HT1080 (cell line): ENCODE measurements around the gene C1QTNF1. TPM values are rescaled to one million over a fixed set of nuclear protein-coding genes. Genes with fewer than 3 reads are reported as not detected.
"Not testable (repeated sequence)": the region's sequence is repeated elsewhere in the genome, so short reads cannot be mapped to it uniquely, and the experiment has no call there.

ENCODE experiments used
- DNase-seq: peaks from one replicate; pipeline ENCODE4 v3.0.0-alpha.2; 2015; ENCODE audit warnings: low read depth
- total RNA-seq: library from RNA; depleted of rRNA; stranded (reverse); fragments of >200 nt; shearing (Covaris generic); gene quantifications from 2 replicates; pipeline ENCODE4 v1.2.3, GENCODE V29; 2014

Gene C1QTNF1
- total RNA-seq, 1 experiment from 2014 or later: 0.45 TPM

DNA sequence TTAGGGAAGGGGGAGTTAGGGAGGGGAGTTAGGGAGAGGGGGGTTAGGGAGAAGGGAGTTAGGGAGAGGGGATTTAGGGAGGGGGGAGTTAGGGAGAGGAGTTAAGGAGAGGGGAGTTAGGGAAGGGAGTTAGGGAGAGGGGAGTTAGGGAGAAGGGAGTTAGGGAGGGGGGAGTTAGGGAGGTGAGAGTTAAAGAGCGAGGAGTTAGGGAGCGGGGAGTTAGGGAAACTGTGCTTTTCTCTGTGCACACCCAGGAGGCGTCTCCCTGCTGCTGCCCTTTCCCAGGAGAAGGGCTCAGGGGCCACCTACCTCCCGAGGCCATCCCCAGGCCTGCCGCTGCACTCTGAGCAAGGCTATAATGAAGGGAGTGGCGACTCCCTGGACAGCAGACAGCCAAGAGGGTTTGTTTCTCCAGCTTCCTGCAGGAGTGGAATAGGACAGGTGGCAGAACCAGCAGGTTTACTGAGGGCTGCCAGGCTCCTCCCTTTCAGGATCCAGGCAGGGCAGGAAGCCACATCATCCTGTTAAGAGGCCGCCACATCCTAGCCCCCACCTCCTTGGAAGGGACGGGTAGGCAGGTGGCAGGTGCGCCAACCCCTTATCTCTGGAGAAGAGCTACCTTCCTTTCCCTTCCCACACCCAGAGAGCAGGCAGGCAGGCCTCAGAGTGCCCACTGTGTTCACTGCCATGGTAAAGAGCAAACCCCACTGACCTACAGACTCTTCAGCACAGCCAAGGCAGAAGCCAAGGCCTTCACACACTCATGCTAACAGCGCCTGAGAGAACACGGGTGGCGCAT lies 18.7 kb upstream of the C1QTNF1 start:
- DNase-seq: no peak

DNA sequence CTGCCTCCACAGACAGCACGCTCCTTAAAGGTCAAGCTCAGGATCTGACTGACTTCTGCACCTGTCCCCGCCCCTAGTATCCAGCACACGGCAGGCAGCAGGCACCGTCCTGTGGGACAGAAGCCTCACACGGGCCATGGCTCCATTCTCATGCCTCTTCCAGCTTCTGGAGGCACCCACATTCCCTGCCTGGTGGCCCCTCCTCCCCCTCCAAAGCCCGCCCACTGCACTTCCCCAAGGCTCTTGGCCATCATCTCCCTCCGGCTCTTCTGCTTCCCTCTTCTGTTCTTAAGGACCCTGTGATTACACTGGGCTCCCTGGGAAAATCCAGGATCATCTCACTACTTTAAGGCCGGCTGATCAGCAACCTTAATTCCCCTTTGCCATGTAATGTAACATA lies 17.9 kb upstream of the C1QTNF1 start:
- no peak for DNase-seq

DNA sequence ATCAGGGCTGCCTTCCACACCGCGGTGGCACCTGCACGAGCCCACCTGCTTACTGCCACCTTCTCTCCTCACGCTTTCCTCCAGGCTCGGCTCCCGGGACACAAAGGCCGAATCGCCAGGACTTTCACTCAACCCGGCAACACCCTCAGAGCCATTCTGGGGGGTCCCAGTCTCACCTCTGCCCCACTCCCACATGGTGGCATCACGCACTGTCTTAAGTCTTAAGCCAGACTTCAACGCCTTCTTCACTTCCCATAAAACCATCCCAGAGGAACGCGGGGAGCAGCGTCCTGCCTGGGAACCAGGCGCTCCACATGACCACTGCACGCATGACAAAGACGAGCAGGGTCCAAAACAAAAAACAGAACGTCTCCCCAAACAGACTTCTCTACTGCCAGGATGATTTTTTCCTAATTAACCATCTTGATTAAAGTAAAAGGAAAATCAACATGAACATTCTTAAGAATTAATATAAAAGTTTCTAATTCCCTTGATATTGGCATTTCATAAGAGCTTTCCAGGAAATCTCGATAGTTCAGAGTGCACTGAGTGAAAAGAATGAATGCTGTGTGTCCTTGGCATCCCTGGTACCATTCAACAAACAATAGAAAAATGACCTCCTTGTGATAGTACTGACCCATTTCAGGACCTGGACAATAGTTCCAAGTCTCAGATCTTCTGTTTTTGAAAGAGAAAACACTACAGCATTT lies 17.0 kb upstream of the C1QTNF1 start:
- DNase-seq: no peak

DNA sequence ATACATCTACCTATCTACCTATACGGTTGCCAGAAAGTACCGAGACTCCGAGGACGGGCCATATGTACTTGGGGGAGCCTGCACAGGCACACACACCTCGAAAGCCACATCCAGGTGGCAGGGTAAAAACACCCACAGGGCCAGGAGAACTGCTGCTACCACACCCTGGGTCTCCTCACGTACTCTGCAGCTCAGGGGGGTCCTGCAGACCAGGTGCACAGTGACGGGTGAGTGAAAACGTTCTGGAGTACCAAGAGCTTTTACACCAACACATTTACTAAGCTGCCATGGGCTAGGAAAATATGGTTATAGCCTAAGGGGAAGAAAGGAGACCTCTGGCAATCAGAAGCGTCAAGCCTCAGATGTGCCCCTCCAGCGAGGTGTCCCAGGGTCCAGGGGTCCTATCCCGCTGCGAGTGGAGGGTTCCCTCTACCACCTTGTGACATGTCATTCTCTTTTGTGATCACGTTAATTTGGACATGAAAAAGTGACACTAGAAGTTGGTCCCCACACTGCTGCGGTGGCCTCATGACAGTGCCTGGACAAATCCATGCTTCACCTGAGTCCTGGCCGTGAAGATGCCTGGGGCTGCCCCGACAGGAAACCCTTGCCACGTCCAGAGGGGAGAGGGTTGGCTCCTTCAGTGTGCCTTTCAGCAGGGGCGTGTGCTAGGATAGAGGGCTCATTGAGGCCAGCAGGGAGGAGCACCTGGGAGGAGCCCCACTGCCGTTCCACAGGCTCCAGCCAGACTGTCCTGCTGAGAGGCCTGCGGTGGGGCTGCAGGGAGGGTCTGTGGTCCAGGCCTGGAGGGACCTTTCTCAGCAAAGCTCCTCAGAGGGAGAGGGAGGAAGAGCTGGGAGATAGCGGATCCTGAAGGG lies 16.2 kb upstream of the C1QTNF1 start:
- DNase-seq: no peak

DNA sequence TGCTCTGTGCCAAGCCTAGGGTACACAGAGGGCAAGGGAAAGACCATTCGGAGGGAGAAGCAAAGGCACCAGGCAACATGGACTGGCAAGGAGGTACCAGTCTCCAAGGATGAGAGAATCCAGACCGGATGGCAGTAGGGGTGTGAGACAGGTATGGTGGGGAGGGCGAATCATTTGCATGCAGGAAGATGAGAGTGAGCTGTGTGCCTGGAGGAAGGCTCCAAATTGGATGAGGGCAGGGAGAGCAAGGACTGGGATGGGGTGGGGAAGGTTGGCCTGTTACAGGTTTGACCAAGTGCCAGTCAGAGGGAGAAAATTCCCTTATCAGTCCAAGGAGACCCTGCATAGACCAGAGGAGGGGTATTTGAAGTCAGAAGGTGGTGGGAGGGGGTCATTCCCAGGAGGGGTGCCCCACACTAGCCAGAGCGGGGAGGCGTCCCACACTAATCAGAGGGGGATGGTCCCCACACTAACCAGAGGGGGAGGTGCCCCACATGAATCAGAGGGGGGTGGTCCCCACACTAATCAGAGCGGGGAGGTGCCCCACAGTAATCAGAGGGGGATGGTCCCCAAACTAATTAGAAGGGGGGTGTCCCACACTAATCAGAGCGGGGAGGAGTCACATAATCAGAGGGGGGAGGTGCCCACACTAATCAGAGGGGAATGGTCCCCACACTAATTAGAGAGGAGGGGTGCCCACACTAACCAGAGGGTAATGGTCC lies 15.1 kb upstream of the C1QTNF1 start:
- no peak for DNase-seq

DNA sequence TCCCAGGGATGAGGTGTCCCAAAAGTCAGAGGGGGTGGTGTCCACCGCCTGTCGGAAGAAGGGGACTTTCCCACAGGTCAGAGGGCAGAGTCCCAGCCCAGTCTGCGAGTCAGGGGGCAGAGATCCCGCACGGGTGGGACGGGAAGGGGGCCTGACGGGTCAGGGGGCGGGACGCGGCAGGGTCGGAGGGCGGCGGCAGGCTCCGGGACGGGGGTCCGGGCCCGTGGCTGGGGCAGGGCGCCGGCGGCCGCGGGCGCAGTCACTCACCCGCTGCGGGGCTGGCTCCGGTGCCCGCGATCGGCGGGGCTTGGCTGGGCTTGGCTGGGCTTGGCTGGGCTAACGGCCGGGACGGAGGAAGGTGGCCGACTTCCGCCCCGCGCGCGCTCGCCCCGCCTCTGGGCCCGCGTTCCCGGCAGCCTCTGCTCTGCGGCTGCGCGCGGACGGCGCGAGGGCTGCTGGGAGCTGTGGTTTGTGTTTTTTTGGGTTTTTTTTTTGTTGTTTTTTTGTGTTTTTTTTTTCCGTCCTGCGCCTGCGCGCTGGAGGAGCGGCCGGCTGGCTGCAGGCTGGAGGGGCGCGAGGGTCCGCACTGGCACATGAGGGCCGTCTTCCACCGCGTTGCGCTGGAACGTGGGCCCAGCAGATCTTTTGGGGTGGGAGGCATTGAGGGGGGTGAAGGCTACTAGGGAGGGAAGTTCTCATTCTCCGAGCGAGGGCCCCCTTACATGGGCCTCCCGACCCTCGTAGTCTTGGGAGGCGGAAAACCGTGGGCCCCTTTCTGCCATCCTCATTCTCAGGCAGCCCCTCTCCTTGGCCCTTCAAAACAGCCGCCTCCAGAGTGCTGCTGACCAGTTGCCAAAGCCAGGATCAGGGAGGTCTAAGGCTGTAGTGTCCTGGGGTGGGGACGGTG lies 14.3 kb upstream of the C1QTNF1 start, which contains the start of gene CANT1:
Gene CANT1 (minus strand): TSS at position 368 of the 907 bp plus-strand sequence. CDS start 12,142 bp downstream, outside the sequence.
- peak; percentile 83 for DNase-seq

DNA sequence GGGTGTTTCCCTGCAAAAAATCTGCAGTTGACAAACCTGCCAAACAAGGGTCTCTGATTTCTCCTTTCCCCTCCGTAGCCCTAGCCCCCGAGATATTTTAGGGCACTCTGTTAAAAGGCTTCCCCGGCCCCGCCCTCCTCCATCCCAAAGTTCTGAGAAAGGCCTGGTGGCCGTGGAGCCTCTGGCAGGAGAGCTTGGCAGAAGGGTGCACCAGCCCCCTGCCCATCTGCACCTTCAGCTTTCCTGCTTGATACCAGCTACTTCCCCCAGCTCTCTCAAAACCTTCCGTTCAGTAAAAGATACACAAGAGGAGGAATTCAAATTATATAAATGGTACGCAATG lies 13.7 kb upstream of the C1QTNF1 start:
- no peak for DNase-seq

DNA sequence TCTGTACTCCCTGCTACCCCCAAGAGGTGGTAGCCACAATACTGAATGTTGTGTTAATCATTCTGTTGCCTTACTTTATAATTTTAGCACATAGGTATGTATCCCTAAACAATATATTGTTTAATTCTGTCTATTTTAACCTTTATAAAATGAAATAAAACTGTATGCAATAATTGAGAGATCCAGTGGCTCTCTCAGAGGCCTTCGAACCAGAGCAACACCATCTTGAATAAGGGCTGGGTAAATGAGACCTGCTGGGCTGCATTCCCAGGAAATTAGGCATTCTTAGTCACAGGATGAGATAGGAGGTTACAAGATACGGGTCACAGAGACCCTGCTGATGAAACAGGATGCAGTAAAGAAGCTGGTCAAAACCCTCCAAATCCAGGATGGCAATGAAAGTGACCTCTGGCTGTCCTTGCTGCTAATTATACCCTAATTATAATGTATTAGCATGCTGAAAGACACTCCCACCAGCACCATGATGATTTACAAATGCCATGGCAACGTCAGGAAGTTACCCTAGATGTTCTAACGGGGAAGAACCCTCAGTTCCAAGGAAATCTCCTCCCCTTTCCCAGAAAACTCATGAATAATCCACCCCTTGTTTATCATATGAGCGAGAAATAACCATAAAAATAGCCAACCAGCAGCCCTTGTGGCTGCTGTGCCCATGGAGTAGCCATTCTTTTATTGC lies 12.4 kb upstream of the C1QTNF1 start:
- DNase-seq: peak; percentile 89

DNA sequence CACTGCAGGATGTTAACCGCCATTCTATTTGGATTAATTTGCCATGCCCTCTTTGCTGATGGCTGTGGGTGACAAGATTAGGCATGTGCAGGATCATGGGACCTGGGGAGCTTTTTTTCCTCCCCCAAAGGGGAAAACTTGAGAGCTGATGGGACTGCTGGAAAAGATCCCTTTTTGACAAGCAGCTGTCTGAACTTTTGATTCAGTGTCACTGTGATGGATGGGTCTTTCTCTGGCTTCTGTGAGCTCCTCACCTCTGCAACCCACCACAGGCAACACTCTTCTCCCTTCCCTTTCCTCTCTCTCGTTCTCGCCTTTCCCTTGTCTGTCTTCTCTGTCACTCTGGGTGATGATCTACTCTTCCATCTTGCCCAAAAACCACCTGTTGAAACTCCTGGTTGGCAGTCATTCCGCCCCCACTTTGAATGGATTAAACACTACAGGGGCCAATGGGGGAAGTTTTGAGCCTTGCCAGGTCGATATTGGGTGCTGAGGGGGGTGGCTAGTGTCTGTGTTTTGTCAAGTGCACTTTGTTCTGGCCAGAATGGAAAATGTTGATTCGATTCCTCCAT lies 11.3 kb upstream of the C1QTNF1 start:
- DNase-seq: no peak

DNA sequence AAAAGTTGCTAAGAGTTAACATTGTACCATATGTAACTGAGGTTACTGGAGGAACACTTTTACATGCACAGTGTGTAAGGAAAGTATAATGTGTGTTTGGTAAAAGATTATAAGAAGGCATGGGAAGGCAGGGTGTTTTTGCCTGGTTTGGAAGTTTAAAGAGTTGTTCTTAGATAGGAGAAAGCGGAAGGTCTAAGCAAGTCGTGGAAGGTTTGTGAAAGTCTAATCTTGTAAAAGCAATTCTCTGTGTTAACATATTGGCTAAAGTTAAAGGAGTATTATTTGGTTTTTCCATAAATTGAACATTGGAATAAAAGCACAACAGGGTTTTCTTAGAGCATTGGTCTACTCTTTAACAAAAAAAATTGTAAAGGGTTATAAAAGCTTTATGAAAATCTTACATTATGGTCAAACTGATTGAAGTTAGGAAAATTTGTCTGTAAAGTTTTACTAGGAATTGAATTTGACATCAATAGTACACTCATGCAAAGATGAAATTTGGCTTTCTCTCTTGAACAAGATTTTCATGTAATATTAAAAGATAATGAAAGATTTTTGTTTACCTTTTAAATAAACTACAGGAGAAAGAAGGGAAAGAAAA lies 9.7 kb upstream of the C1QTNF1 start:
- DNase-seq: no peak

DNA sequence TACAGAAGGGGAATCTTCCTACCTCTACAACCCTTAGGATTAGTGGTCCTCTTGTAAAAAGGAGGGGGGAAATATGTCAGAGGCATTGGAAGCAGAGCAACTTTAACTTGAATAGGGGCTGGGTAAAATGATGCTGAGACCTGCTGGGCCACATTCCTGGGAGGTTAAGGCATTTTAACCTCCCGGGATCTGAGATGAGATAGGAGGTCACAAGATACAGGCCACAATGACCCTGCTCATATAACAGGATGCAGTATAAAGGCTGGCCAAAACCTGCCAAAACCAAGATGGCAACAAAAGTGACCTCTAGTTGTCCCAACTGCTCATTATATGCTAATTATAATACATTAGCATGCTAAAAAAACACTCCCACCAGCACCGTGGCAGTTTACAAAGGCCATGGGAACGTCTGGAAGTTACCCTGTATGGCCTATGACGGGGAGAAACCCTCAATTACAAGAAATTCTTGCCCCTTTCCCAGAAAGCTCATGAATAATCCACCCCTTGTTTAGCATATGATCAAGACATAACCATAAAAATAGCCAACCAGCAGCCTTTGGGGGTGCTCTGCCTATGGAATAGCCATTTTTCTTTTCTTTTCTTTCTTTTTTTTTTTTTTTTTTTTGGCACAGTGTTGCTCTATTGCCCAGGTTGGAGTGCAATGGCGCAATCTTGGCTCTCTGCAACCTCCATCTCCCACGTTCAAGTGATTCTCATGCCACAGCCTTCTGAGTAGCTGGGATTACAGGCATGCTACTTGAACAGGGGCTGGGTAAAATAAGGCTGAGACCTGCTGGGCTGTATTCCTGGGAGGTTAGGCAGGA lies 6.2 kb upstream of the C1QTNF1 start:
- no peak for DNase-seq

DNA sequence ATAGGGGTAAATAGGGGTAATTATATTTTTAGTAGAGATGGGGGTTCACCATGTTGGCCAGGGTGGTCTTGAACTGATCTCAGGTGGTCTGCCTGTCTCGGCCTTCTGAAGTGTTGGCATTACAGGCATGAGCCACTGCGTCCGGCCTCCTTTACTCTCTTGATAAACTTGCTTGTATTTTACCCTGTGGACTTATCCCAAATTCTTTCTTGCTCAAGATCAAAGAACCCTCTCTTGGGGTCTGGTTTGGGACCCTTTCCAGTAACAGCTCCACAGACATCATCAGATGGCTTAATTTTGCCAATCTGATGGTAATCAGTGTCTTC lies 5.6 kb upstream of the C1QTNF1 start:
- DNase-seq: no peak

DNA sequence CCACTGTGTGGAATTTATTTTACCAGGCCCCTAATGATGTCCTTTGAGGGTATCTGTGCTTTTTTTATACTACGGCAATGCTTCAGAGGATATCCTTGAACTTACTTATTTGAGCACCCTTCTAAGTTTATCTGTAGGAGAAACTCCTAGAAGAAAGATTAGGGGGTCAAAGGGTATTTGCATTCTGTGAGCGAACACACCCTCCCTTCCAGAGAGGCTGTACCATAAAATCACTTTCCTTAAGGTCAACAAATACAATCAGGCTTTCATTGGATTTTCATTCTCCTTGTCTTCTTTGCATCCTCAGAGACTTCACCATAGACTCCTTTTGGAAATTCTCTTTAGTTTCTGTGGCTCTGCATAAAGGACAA lies 4.7 kb upstream of the C1QTNF1 start:
- DNase-seq: no peak

DNA sequence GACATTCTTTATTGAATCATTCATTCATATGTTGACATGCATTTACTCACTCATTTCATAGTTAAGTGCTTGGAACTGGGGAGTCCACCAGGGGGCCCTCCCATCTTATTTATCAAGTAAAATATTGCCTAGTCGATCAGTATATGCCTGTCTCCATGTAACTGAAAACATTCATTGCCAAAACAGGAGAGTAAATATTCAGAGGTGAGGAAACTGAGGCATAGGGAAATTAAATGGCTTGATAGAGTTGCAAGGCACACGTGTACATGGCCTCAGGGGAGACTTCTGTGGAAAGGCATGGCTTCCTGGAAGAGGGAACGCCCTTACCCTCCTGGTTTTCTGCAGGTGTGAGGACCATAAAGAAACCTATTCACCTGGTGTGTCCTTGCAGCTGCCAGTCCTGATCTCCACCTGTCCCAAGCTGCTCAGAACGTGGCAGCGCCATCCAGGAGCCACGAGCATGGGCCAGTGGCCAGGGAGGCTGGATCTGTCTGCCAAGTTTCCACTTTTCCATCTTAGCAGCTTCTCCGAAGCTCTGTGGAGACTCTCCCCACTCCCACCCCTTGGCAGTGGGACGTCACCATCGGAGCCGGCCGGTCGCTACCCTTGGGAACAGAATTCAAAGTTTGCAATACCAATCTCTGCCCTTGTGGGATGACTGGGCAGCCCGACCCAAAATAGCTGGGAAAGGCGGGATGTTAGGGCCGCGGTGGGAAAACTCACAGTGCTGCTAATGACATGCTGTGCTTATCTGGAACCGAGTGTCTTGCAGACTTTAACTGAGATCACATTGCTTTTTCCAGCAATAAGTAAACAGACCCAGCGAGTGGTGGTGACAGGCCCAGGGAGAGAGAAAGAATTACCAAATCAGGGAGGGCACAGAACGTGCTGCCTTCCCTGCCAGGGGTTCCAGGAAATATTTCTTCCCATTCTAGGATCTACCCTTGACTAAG lies 4.1 kb upstream of the C1QTNF1 start:
- DNase-seq: peak; percentile 47

DNA sequence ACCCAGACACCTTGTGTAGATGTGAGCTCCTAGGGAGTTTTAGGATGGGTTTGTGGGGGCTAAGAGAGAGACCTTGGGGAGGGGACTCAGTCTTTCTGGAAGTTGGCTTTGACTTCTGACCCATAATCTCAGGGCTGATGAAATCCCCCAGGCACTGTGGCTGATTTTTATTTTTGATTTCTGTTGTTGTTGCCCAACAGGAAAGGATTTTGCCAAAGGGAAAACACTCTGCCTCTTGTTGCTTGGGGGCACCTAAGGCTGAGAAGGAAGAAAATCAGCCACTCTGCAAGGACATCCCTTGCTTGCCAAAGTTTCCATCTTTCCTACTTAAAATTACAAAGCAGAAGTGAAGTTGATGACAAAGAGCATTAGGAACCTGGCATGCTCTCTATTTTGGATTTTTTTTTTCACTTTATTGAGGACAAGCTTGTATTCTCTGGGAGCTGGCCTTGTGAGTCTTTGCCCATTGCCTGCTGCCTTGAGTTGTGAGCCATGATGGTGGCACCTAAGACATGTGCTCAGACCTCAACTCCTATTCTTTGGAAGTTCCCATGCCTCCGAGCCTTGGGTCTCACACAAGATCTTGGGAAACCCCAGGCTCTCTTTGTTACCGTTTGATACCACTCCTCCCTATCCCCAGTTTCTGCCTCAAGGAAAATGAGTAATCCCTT lies 3.2 kb upstream of the C1QTNF1 start:
- DNase-seq: no peak

DNA sequence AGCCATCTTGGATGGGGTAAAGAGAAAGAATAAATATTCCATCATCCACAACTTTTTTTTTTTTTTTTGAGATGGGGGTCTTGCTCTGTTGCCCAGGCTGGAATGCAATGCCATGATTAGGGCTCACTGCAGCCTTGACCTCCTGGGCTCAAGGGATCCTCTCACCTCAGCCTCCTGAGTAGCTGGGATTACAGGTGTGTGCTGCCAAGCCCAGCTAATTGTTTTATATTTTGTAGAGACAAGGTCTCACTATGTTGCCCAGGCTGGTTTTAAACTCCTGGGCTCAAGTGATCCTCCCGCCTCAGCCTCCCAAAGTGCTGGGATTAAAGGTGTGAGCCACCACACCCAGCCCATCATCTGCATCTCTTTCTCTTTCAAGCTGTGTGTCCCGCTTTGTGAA lies 2.0 kb upstream of the C1QTNF1 start:
- DNase-seq: not testable (repeated sequence)
